Stimulated activated CD8-positive, alpha-beta memory T cell treated with anti-CD3 and anti-CD28 coated beads, Interleukin-7, amount 100 ng/mL, for 48 hours (primary cell): ENCODE measurements around the gene SPC25.
"Not testable (repeated sequence)": the region's sequence is repeated elsewhere in the genome, so short reads cannot be mapped to it uniquely, and the experiment has no call there.

Experiments
- DNase-seq, 2 donors: peaks; one replicate each; pipeline ENCODE4 v3.0.0-alpha.2; 2020; ENCODE audit warnings: low read depth in 1 of 2; ENCODE audit errors: extremely low read depth in 1 of 2

The SPC25 gene

DNA sequence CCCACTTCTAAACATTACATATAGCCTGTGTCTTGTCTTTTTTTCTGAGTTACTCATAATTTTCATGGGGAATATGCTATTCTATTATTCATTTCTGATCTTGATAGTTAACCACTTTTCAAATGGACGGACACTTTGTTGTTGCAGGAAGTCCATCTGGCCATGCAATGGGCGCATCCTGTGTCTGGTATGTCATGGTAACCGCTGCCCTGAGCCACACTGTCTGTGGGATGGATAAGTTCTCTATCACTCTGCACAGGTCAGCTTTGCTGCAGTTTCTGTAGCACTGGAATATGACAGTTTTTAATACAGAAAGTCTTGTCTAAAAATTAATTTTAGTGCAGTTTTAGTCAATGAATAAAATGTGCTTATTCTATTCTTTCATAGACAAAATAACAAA, 14.1 kb upstream of the SPC25 start:
- no peak for DNase-seq

DNA sequence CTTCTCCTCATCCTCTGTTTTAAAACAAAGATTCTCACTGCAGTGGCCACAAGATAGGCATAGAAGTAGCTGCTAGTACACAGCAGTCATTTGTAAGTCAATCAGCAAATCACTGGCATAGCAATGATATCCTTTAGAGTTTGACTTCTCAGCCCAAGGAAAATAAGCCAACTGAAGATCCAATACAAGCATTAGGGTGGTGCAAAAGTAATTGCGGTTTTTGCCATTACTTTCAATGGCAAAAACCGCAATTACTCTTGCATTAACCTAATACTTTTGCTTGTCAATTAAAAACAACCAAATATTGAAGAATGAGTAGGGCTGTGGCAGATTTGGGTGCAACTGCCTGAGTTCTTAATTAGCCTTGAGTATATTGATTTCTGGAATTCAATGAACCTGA, 13.7 kb upstream of the SPC25 start:
- no peak for DNase-seq

GRCh38 chr2:168901003-168901402, 10.8 kb upstream of the SPC25 start, which contains the start of gene G6PC2:
Gene G6PC2 (plus strand): TSS chr2:168901291. CDS start chr2:168901332, 41 bp downstream.
- DNase-seq = no peak

GRCh38 chr2:168897449-168897848, 7.2 kb upstream of the SPC25 start:
- no peak for DNase-seq

DNA sequence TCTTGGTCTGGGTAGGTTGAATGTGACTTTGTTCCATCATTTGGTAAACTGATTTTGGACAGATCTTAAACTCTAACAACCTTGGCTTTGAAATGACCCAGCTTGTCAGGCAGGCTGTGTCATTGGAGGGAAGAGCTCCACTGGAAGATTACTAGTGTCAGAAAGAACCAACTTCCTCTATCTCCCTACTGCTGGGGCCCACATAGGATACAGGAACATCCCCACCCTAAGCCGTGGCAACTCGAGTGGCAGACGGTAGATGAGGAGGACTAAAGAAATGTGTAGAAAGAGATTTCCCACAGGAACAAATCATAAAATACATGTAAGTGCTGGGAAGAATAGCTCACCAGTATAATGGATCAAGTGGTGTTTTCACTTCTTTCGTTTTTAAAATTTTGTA, 6.6 kb upstream of the SPC25 start:
- no peak for DNase-seq

DNA sequence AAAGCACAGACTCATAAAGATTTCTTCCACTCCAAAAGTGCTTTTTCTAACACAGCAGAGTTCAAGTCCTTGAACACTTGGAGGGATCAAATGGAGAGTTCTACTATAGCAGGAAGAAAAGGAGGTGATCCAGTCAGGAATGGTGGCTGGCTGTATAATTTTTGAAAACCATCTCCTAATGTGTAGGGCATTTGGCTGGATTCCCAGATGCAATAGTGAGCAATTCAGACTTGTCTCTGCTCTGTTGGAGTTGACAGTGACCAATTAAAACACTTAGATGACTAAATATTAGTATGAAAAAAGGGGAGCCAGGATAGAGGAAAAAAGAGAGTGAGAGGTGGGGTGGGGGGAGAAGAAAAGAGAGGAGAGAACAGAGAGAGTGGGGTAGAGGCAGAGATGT, 5.5 kb upstream of the SPC25 start:
- no peak for DNase-seq

DNA sequence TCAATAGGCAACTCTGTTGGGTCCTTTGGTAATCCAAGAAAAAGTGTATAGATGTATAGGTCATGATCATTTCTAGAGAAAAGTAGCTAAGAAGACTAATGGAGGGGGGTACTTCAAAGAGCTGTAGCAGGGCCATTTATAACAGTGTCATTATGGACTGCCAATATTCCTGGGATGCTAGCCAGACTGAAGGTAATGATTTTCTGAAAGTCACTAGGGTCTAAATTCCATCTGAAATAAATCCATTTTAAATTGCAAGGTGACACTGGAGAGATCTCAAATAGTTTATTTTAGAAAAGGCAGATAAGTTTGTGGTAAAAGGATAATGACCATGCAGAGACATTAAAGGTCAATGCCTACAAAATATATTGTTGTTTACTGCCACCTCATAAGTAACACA, 4.5 kb upstream of the SPC25 start:
- no peak for DNase-seq

GRCh38 chr2:168894101-168894500, 3.9 kb upstream of the SPC25 start:
- no peak for DNase-seq

GRCh38 chr2:168892327-168892726, 2.1 kb upstream of the SPC25 start:
- no peak for DNase-seq

- no peak for DNase-seq
Observed at GRCh38 chr2:168889635-168890005, 610 bp downstream of the SPC25 start.

GRCh38 chr2:168884975-168885374, 5.3 kb downstream of the SPC25 start:
- DNase-seq = no peak

DNA sequence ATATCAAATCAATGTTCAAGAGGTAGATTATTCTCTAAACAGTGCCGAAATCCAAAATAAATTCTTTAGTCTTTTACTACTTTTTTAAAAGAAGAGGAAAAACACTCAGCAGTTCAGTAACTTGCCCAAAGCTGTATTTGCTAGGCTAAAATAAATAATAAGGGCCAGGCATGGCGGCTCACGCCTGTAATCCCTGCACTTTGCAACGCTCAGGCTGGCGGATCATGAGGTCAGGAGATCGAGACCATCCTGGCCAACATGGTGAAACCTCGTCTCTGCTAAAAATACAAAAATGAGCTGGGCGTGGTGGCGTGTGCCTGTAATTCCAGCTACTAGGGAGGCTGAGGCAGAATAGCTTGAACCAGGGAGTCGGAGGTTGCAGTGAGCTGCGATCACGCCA, 8.1 kb downstream of the SPC25 start:
- DNase-seq = not testable (repeated sequence)

DNA sequence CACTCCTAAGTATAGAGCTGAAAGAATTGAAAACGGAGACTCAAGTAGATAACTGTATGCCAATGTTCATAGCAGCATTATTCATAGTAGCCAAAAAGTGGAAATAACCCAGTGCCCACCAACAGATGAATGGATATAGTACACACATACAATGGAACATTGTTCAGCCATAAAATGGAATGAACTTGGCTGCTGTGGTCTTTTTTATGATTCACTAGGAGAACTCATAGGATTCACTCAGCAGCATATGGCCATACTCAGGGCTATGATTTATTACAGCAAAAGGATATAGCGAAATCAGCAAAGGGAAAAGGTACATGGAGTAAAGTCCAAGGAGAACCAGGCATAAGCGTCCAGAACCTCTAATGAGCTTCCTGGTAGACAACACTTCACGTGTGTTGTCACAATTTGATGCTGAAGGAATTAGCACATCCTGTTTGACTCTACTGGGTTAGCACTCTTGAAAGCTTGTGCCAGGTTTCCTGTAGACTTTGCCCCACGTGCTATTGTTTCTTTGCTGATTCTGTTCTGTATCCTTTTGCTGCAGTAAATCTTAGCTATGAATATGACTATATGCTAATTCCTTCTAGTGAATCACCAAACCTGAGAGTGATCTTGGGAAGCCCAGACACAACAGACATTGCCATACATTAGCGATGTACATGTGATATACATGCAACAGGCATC, 15.7 kb downstream of the SPC25 start:
- DNase-seq = no peak

DNA sequence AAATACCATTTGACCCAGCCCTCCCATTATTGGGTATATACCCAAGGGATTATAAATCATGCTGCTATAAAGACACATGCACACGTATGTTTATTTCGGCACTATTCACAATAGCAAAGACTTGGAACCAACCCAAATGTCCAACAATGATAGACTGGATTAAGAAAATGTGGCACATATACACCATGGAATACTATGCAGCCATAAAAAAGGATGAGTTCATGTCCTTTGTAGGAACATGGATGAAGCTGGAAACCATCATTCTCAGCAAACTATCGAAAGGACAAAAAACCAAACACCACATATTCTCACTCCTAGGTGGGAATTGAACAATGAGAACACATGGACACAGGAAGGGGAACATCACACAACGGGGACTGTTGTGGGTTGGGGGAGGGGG, 19.4 kb downstream of the SPC25 start:
- not testable (repeated sequence) for DNase-seq

- DNase-seq = not testable (repeated sequence)
Observed at GRCh38 chr2:168870369-168870768, 19.9 kb downstream of the SPC25 start.

- DNase-seq = not testable (repeated sequence)
Observed at GRCh38 chr2:168867164-168867563, 23.1 kb downstream of the SPC25 start.

DNA sequence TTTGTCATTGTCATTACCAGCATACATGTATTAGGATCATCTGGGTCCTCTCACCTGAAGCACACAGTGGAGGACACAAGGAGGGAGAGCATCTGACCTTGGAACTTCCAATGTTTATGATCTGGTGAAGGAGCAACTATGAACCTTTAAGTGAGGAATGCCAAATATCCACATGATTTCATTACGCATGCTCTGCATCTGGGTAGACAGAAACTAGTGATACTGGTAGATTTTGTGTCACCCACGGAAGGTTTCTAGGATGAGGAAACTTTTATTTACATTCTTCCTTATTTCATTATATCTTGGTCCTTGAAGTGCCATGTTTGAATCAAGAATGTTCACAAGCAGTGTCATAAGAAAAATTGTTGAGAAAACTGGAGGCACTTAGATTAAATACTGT, 32.1 kb downstream of the SPC25 start:
- no peak for DNase-seq

- DNase-seq = no peak
Observed at GRCh38 chr2:168855601-168856000, 34.6 kb downstream of the SPC25 start.

- DNase-seq = no peak
Observed at GRCh38 chr2:168854651-168855050, 35.6 kb downstream of the SPC25 start.

DNA sequence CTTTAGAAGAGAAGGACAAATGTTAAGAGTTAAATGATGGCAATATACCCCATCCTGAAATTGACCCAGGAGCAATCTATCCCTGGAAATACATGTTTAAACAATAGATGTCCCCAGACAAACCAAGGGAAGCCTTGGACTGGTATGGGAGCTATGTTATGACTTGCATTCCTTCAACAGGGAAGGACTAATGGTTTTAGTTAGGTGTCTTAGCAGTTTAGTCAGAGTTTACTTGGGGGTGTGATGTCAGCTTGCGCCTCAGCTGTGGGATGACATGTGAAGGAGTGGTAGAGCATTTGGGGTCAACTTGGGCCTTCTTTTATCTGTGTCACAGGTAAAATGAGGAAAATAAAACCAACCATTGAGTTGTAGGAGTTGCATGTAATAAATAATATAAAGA, 36.8 kb downstream of the SPC25 start:
- no peak for DNase-seq

DNA sequence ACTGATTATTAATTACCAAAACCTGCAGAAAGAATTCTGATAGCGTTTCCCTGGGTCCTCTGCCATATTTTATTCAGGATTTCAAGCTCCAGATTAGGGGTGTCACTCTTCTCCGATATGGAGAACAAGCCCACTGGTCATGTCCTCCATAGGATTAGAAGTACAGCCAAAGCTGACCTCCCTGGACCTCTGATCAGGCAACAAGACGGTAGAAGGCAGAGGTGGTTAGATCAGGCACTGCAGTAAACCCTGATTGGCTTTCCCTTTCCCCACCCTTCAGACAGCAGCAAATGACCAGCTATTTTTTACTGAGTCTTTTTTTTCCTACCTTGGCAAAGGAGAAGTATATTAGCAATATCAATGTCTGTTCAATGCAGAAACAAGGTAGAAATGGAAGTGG, 37.7 kb downstream of the SPC25 start:
- DNase-seq = no peak

DNA sequence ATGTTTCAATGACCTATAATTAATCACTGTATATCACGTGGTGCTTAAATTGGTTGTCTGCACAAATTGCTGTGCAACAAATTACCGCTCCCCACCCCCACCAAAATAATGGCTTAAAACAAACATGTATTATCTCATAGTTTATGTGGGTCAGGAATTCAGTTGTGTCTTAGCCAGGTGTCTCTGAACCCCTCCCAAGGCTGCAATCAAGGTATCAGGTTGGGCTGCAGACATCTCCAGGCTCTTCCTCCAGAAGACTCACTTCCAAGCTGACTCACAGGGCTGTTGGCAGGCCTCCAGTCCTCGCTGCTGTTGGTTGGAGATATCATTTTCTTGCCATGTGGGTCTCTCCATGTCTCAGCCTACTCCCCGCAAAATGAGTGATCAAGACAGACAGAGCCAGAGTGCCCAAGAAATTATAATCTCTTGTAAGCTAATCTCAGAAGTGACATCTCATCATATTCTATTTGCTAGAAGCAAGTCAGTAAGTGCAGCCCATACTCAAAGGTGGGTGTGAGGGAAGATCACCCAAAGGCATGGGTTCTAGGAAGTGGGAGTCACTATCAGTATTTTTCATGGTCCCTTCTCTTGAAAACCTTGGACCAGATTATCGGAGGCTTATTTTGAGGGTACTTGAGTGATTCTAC, 38.4 kb downstream of the SPC25 start:
- no peak for DNase-seq

DNA sequence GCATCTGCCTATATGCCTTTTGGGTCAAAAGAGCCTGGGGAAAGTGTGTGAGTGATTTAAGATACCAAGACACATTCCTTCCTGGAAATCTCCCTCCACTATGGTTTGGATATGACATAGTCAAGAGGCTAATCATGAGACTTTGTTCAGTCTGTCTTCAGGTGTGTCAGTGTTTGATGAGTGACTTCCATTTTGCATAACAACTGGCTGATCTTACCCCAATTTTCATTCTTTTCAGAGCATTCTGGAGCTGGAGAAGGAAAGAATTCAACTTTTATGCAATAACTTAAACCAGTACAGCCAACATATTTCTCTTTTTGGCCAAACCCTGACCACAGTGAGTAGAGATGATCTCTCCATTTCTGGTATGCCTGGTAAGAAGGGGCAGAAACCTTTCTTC, 39.4 kb downstream of the SPC25 start:
- no peak for DNase-seq
